ENCODE measurements around the gene B3GALT2. TPM values are rescaled to one million over a fixed set of nuclear protein-coding genes. Genes with fewer than 3 reads are reported as not detected.

The B3GALT2 gene
- total and polyA plus RNA-seq, 2 of the 13 experiments (the other 11 are each of a cell fraction or from before 2014, with no cell fraction given), result not detected

- ChIA-PET CTCF (ENCODE audit: low intra/inter-chr PET ratio, low total read pairs) (no interaction called here), POLR2A (no interaction called here)
- in situ Hi-C loops (cut with HindIII; ENCODE audit: extremely low pct_ligation_motif_present, low pct_unique_long_range_greater_than_20kb) (no loop called here), intact Hi-C loops (cut with micrococcal nuclease; ENCODE audit: unreplicated experiment) (no loop called here)
- FAIRE-seq (no peak), ATAC-seq (no peak), DNase-seq (ENCODE audit: low spot score) (no peak)
- no peak overlapping the region for H3K27ac ChIP-seq (ENCODE audit: extremely low read length, insufficient read depth, low read length)
- no peak for TF ChIP-seq KDM5A (IDR thresholded peaks at IDR 0.05; ENCODE audit: borderline replicate concordance, low read length)
- TF ChIP-seq ZNF564 (CRISPR knock-in tag; IDR thresholded peaks at IDR 0.05), result no peak
- TF ChIP-seq ZNF232 (CRISPR knock-in tag; IDR thresholded peaks at IDR 0.05; ENCODE audit: borderline replicate concordance), result no peak
- H2AFZ ChIP-seq (ENCODE audit: low read length), result no peak overlapping the region
- H3K4me1 ChIP-seq (ENCODE audit: insufficient read depth, low read length), result no peaks in the 10 kb centered on the region
- H3K4me2 ChIP-seq (ENCODE audit: low read depth, low read length), result no peak overlapping the region
- H3K4me3 ChIP-seq (replicated peaks in 1 of 3; ENCODE audit: insufficient read depth in 1 of 3, low read depth in 2 of 3, low read length in 3 of 3), result no peak overlapping the region
- H3K36me3 ChIP-seq (replicated peaks in 1 of 2; ENCODE audit: control insufficient read depth in 1 of 2, insufficient read depth in 2 of 2, low read length in 2 of 2), result peaks cover 0 to 23% of the 10 kb centered on the region in 2 experiments; a peak in 2 of 5 replicates
- H3K27me3 ChIP-seq (ENCODE audit: control insufficient read depth in 1 of 2, insufficient read depth in 2 of 2, low read length in 2 of 2), result no peaks in the 10 kb centered on the region
- H3K9ac ChIP-seq (ENCODE audit: insufficient read depth, low read depth, low read length), result no peak overlapping the region
- no peaks in the 10 kb centered on the region for H4K20me1 ChIP-seq (ENCODE audit: insufficient read depth, low read length)
- no peaks in the 10 kb centered on the region for H3K9me3 ChIP-seq (ENCODE audit: low read length)
- H3K79me2 ChIP-seq (ENCODE audit: insufficient read depth, low read length), result peaks cover 3% of the 10 kb centered on the region
- WGBS (ENCODE audit: low lambda C conversion rate), result 97% methylated on average over 4 of the region's 4 CpGs
- BruUV-seq (replicated peaks), result no TSS peak
Measured at GRCh38 chr1:193219391-193219790, 33.0 kb upstream of the B3GALT2 start.

GRCh38 chr1:193216920-193217319, 30.5 kb upstream of the B3GALT2 start:
- Histone ChIP-seq H3K79me2 (ENCODE audit: insufficient read depth, low read length) (no peaks in the 10 kb centered on the region), H4K20me1 (ENCODE audit: insufficient read depth, low read length) (no peaks in the 10 kb centered on the region), H3K9ac (ENCODE audit: insufficient read depth, low read depth, low read length) (no peak overlapping the region), H3K4me1 (ENCODE audit: insufficient read depth, low read length) (no peaks in the 10 kb centered on the region), H3K4me3 (replicated peaks in 1 of 3; ENCODE audit: insufficient read depth in 1 of 3, low read depth in 2 of 3, low read length in 3 of 3) (no peak overlapping the region), H3K9me3 (ENCODE audit: low read length) (no peaks in the 10 kb centered on the region), H3K4me2 (ENCODE audit: low read depth, low read length) (no peak overlapping the region), H2AFZ (ENCODE audit: low read length) (no peak overlapping the region), H3K36me3 (replicated peaks in 1 of 2; ENCODE audit: control insufficient read depth in 1 of 2, insufficient read depth in 2 of 2, low read length in 2 of 2) (peaks cover 1 to 34% of the 10 kb centered on the region in 2 experiments; a peak in 3 of 5 replicates), H3K27me3 (ENCODE audit: control insufficient read depth in 1 of 2, insufficient read depth in 2 of 2, low read length in 2 of 2) (no peaks in the 10 kb centered on the region), H3K27ac (ENCODE audit: extremely low read length, insufficient read depth, low read length) (no peak overlapping the region)
- 96% methylated on average over 8 of the region's 8 CpGs for WGBS (ENCODE audit: low lambda C conversion rate)
- BruUV-seq (replicated peaks), result no TSS peak
- POLR2A ChIA-PET, result no interaction called here
- no peak for TF ChIP-seq ZNF891 (CRISPR knock-in tag; IDR thresholded peaks at IDR 0.05)
- TF ChIP-seq ZSCAN20 (CRISPR knock-in tag; IDR thresholded peaks at IDR 0.05; ENCODE audit: borderline replicate concordance), result no peak
- no peak for TF ChIP-seq FOSL1 (CRISPR knock-in tag; IDR thresholded peaks at IDR 0.05; ENCODE audit: borderline replicate concordance)
- no peak for TF ChIP-seq EZH2 (conservative IDR thresholded peaks at IDR 0.05; ENCODE audit: low read depth, low read length)
- no peak for TF ChIP-seq ARNT (IDR thresholded peaks at IDR 0.05)
- TF ChIP-seq MLXIP (CRISPR knock-in tag; IDR thresholded peaks at IDR 0.05; ENCODE audit: borderline replicate concordance), result no peak
- TF ChIP-seq SPEN (CRISPR knock-in tag; IDR thresholded peaks at IDR 0.05; ENCODE audit: low read depth), result no peak
- TF ChIP-seq CHD2 (IDR thresholded peaks at IDR 0.05; ENCODE audit: low read depth, low read length), result no peak
- no peak for TF ChIP-seq TBX2 (CRISPR knock-in tag; IDR thresholded peaks at IDR 0.05; ENCODE audit: borderline replicate concordance)
- TF ChIP-seq THRA (CRISPR knock-in tag; IDR thresholded peaks at IDR 0.05; ENCODE audit: borderline replicate concordance), result no peak
- FAIRE-seq (no peak), DNase-seq (ENCODE audit: low spot score) (no peak), ATAC-seq (no peak)
- in situ Hi-C loops (cut with HindIII; ENCODE audit: extremely low pct_ligation_motif_present, low pct_unique_long_range_greater_than_20kb), result no loop called here
- CTCF ChIA-PET (ENCODE audit: low intra/inter-chr PET ratio, low total read pairs), result no interaction called here
- intact Hi-C loops (cut with micrococcal nuclease; ENCODE audit: unreplicated experiment), result no loop called here

All from HepG2 (cell line).